Endothelial cell of umbilical vein (primary cell): ENCODE measurements around the gene DCLK1. TPM values are rescaled to one million over a fixed set of nuclear protein-coding genes. Genes with fewer than 3 reads are reported as not detected.

Experiments
- BruUV-seq: library from RNA; stranded (reverse); fragments of 400-500 nt; replicated peaks from 2 replicates; lab custom pipeline; 2021; lab: Mats Ljungman, UMichigan
- CTCF ChIA-PET: fragments of 300-600, 350-600 bp; sonication (Branson Sonifier 250); formaldehyde crosslinking; loops from one replicate; lab custom pipeline; 2021; ENCODE audit warnings: antibody characterized with exemption, inconsistent platforms; lab: Charles Lee
- POLR2A ChIA-PET: fragments of 300-600, 350-600 bp; sonication (Branson Sonifier 250); formaldehyde crosslinking; loops from one replicate; lab custom pipeline; 2021; ENCODE audit warnings: antibody characterized with exemption, inconsistent platforms; lab: Charles Lee
- DNase-seq: peaks from one replicate; pipeline ENCODE4 v3.0.0-alpha.2; 2011; ENCODE audit warnings: low read depth, low spot score
- FAIRE-seq: peaks from 2 replicates; lab custom pipeline; 2011; peaks lifted over from hg19 to GRCh38; lab: Jason Lieb, UNC
- H2AFZ ChIP-seq: 2 replicates; pipeline ENCODE4 v1.6.0; 2012; ENCODE audit warnings: low read depth, low read length, control low read depth, inconsistent platforms
- H3K27ac ChIP-seq: 2 replicates; pipeline ENCODE4 v1.5.1; 2011; ENCODE audit warnings: low read depth, mild to moderate bottlenecking, control low read depth, low read length, moderate library complexity; ENCODE audit not compliant: insufficient read depth
- H3K27me3 ChIP-seq, 2 experiments: 2 replicates each; pipeline versions ENCODE4 v1.6.0 to v1.6.1; 2011; ENCODE audit warnings: low read length in 2 of 2, mixed read lengths in 1 of 2; ENCODE audit not compliant: control insufficient read depth in 2 of 2, insufficient read depth in 2 of 2
- H3K36me3 ChIP-seq, 2 experiments: 2 replicates in 1 of 2; 3 replicates in 1 of 2; pipeline ENCODE4 v1.5.1; 2011; ENCODE audit warnings: low read length in 2 of 2, mild to moderate bottlenecking in 1 of 2, moderate library complexity in 1 of 2; ENCODE audit not compliant: control insufficient read depth in 2 of 2, insufficient read depth in 2 of 2; ENCODE audit errors: extremely low read depth in 1 of 2
- H3K4me1 ChIP-seq: 3 replicates; pipeline ENCODE4 v1.5.1; 2011; ENCODE audit warnings: mild to moderate bottlenecking, low read length; ENCODE audit not compliant: control insufficient read depth, insufficient read depth; ENCODE audit errors: extremely low read depth
- H3K4me2 ChIP-seq: 2 replicates; pipeline ENCODE4 v1.6.1; 2011; ENCODE audit warnings: low read length, control low read depth, mixed read lengths; ENCODE audit not compliant: insufficient read depth
- H3K4me3 ChIP-seq, 3 experiments: fragments of 200-600 bp in 1 of 3; sonication (generic), shearing (Covaris generic) in 1 of 3; replicated peaks in 1 of 3; 2 replicates each; pipeline ENCODE4 v1.5.1; 2011 to 2016; ENCODE audit warnings: control low read depth in 3 of 3, low read length in 3 of 3, mild to moderate bottlenecking in 2 of 3, inconsistent platforms in 1 of 3, low read depth in 1 of 3, moderate library complexity in 1 of 3; ENCODE audit not compliant: insufficient read depth in 1 of 3
- H3K79me2 ChIP-seq: 2 replicates; pipeline ENCODE4 v1.6.0; 2012; ENCODE audit warnings: low read length, inconsistent platforms; ENCODE audit not compliant: control insufficient read depth, insufficient read depth
- H3K9ac ChIP-seq: replicated peaks from 2 replicates; pipeline ENCODE3; 2011; ENCODE audit warnings: low read length, control low read depth; ENCODE audit not compliant: insufficient read depth; ENCODE audit errors: extremely low read depth
- H3K9me1 ChIP-seq: replicated peaks from 3 replicates; pipeline ENCODE4 v1.6.0; 2011; ENCODE audit warnings: mild to moderate bottlenecking, low read length; ENCODE audit not compliant: control insufficient read depth, insufficient read depth; ENCODE audit errors: extremely low read depth
- H3K9me3 ChIP-seq: replicated peaks from 2 replicates; pipeline ENCODE4 v1.5.1; 2012; ENCODE audit warnings: low read length, inconsistent platforms; ENCODE audit not compliant: control insufficient read depth, insufficient read depth
- H4K20me1 ChIP-seq: replicated peaks from 2 replicates; pipeline ENCODE3; 2011; ENCODE audit warnings: mild to moderate bottlenecking, low read length; ENCODE audit not compliant: control insufficient read depth, insufficient read depth; ENCODE audit errors: extremely low read depth
- dilution Hi-C: fragments of 300-500 bp; cut with MboI; formaldehyde crosslinking; loops from one replicate; pipeline ENCODE4 v1.15.0; 2019; ENCODE audit warnings: low sequenced_read_pairs; ENCODE audit not compliant: extremely low pct_ligation_motif_present
- intact Hi-C: fragments of 100-400 bp; cut with micrococcal nuclease; formaldehyde crosslinking; loops from one replicate; pipeline ENCODE4 v1.10.0; 2022
- polyA plus RNA-seq, 4 experiments: library from polyadenylated mRNA; depleted of rRNA in 3 of 4; stranded (reverse) in 3 of 4; unstranded in 1 of 4; fragments of >200 nt; gene quantifications; 2 replicates each; pipeline versions ENCODE4 v1.2.1 to v1.2.3, GENCODE V29; 2011 to 2012; ENCODE audit warnings: missing spikeins in 1 of 4
- total RNA-seq: library from RNA; stranded (reverse); gene quantifications from 2 replicates; pipeline ENCODE4 v1.2.3, GENCODE V29; 2021
- TF ChIP-seq, protein P1 (sequence below), 2 donors: IDR thresholded peaks; 1 replicate in 1 of 2; 2 replicates in 1 of 2; pipeline ENCODE4 v1.5.1; 2011; ENCODE audit warnings: low read length in 2 of 2, mild to moderate bottlenecking in 2 of 2, moderate library complexity in 2 of 2, control low read depth in 1 of 2, inconsistent platforms in 1 of 2, low read depth in 1 of 2; ENCODE audit not compliant: insufficient read depth in 1 of 2; ENCODE audit errors: extremely low read depth in 1 of 2
- TF ChIP-seq, protein P2 (sequence below): IDR thresholded peaks from 2 replicates; pipeline ENCODE4 v1.6.1; 2011; ENCODE audit not compliant: insufficient read depth, insufficient read length

The DCLK1 gene
- total and polyA plus RNA-seq, 2 donors (not counting 3 experiments of a cell fraction or from before 2014, with no cell fraction given), result 0.28 to 3.9 TPM

DNA sequence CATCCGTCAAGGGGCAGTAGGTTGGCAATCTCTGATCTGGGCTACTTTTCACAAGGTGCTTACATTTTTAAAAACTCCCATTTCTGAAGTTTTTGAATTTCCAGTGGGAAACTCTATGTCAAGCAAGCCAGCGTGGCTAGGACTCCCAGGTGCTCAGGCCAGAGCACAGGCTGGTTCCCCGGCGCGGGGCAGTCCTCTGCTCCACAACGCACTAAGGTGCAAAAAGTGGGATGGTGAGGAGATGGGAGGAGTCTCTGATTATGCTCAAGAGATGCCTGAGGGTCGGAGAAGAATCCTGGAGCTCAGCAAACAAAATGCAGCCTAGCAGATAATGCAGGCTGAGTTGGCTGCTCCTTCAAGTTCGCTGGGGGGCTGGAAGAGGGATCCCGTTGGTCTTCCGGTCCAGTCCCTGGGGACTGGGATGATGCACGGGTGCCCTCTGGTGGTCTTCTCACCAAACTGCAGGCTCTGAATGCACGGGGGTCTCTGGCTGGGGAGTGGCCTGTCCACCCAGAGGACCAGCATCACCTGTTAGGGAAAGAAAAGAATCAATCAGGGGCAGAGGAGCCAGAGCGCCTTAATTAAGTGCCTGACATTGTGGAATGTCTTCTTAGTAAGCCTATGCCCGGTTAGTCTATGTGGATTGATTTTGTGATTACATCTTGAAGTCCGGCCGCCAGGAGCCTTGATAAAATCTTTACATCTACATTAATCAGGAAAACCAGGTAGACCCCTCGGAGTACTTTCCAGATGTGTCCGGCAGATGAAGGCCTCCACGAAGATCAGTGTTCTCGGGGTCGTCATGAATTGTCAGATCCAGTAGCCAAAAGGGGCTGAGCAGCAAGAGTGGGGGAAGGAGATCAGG lies 410.3 kb downstream of the DCLK1 start:
- peak overlapping the region; percentile 55 for H3K4me2 ChIP-seq
- H3K27ac ChIP-seq, result no peak overlapping the region
- H3K9ac ChIP-seq, result no peak overlapping the region
- no peaks in the 10 kb centered on the region for H3K9me1 ChIP-seq
- no peaks in the 10 kb centered on the region for H3K36me3 ChIP-seq
- H3K27me3 ChIP-seq, result peaks cover 0 to 3% of the 10 kb centered on the region in 2 experiments
- no peaks in the 10 kb centered on the region for H3K79me2 ChIP-seq
- H3K4me3 ChIP-seq, result no peak overlapping the region
- no peaks in the 10 kb centered on the region for H3K9me3 ChIP-seq
- dilution Hi-C loops, result no loop called here
- BruUV-seq, result no TSS peak
- intact Hi-C loops, result loop anchor here (1.0 to 5.0 kb wide), 6 partner anchors 91 to 1844 kb away; no protein-coding TSS in a partner anchor
- CTCF ChIA-PET, result interaction anchor here (0.6 to 3.7 kb wide), 4 partner anchors 11 to 557 kb away, joined by 3 to 26 read pairs (median 14); no protein-coding TSS in a partner anchor
- FAIRE-seq, result peak; percentile 76
- peak overlapping the region; percentile 52 for H2AFZ ChIP-seq
- POLR2A ChIA-PET, result no interaction called here
- no peaks in the 10 kb centered on the region for H4K20me1 ChIP-seq
- DNase-seq, result peak; percentile 47
- peaks cover 10% of the 10 kb centered on the region for H3K4me1 ChIP-seq
- TF ChIP-seq, protein P1, sequence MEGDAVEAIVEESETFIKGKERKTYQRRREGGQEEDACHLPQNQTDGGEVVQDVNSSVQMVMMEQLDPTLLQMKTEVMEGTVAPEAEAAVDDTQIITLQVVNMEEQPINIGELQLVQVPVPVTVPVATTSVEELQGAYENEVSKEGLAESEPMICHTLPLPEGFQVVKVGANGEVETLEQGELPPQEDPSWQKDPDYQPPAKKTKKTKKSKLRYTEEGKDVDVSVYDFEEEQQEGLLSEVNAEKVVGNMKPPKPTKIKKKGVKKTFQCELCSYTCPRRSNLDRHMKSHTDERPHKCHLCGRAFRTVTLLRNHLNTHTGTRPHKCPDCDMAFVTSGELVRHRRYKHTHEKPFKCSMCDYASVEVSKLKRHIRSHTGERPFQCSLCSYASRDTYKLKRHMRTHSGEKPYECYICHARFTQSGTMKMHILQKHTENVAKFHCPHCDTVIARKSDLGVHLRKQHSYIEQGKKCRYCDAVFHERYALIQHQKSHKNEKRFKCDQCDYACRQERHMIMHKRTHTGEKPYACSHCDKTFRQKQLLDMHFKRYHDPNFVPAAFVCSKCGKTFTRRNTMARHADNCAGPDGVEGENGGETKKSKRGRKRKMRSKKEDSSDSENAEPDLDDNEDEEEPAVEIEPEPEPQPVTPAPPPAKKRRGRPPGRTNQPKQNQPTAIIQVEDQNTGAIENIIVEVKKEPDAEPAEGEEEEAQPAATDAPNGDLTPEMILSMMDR (IDR thresholded peaks at IDR 0.05; ENCODE audit: extremely low read depth in 1 of 2, insufficient read depth in 1 of 2, low read depth in 1 of 2, low read length in 2 of 2), result peak; percentile 92 to 96
- TF ChIP-seq, protein P2, sequence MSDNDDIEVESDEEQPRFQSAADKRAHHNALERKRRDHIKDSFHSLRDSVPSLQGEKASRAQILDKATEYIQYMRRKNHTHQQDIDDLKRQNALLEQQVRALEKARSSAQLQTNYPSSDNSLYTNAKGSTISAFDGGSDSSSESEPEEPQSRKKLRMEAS, result no peak
